GM12878 (cell line): ENCODE data around the gene SH3BP1. TPM values are rescaled to one million over a fixed set of nuclear protein-coding genes. Genes with fewer than 3 reads are reported as not detected.

Source experiments
- ATAC-seq: fragments of 200-7000 bp; cut with Tn5 transposase; 3 replicates; pipeline ENCODE4 v1.9.1; 2020; ENCODE audit warnings: mild to moderate bottlenecking, moderate library complexity
- BruUV-seq: library from RNA; stranded (reverse); fragments of 400-500 nt; replicated peaks from 2 replicates; lab custom pipeline; 2021; lab: Mats Ljungman, UMichigan
- CTCF ChIA-PET: fragments of 300-600 bp; sonication (Branson Sonifier 250); formaldehyde crosslinking; extraction: SDS; loops from one replicate; lab custom pipeline; 2021; ENCODE audit warnings: inconsistent platforms; lab: Yijun Ruan, JAX
- POLR2A ChIA-PET: fragments of 350-600 bp; formaldehyde crosslinking; extraction: SDS; loops from one replicate; lab custom pipeline; 2021; ENCODE audit warnings: inconsistent platforms; lab: Charles Lee
- RAD21 ChIA-PET: fragments of 300-600 bp; sonication (Branson Sonifier 250); formaldehyde crosslinking; loops from one replicate; lab custom pipeline; 2023; ENCODE audit warnings: antibody characterized with exemption; ENCODE audit not compliant: unreplicated experiment; lab: Charles Lee
- SMC1A ChIA-PET: fragments of 300-600 bp; sonication (Branson Sonifier 250); formaldehyde crosslinking; loops from one replicate; lab custom pipeline; 2023; ENCODE audit not compliant: unreplicated experiment, uncharacterized antibody; lab: Charles Lee
- DNase-seq: peaks from one replicate; pipeline ENCODE4 v3.0.0-alpha.2; 2011; ENCODE audit warnings: low read depth, low spot score
- FAIRE-seq: peaks from 3 replicates; lab custom pipeline; 2011; peaks lifted over from hg19 to GRCh38; lab: Jason Lieb, UNC
- H2AFZ ChIP-seq: 2 replicates; pipeline ENCODE4 v1.6.0; 2011; ENCODE audit warnings: low read depth, low read length, control low read depth; ENCODE audit not compliant: control insufficient read depth
- H3K27ac ChIP-seq: 2 replicates; pipeline ENCODE4 v1.5.1; 2011; ENCODE audit warnings: control low read depth; ENCODE audit not compliant: control insufficient read depth, insufficient read depth
- H3K27me3 ChIP-seq, 2 experiments: replicated peaks in 1 of 2; 2 replicates each; pipeline versions ENCODE4 v1.6.0 to v1.6.1; 2011; ENCODE audit warnings: low read length in 1 of 2; ENCODE audit not compliant: control insufficient read depth in 2 of 2, insufficient read depth in 2 of 2
- H3K36me3 ChIP-seq, 2 experiments: 2 replicates each; pipeline ENCODE4 v1.5.1; 2011; ENCODE audit warnings: low read length in 1 of 2; ENCODE audit not compliant: control insufficient read depth in 2 of 2, insufficient read depth in 2 of 2
- H3K4me1 ChIP-seq: 2 replicates; pipeline ENCODE4 v1.6.1; 2011; ENCODE audit warnings: mild to moderate bottlenecking, low read length, moderate library complexity, mixed read lengths; ENCODE audit not compliant: control insufficient read depth, insufficient read depth
- H3K4me2 ChIP-seq: 2 replicates; pipeline ENCODE4 v1.6.0; 2011; ENCODE audit warnings: control low read depth; ENCODE audit not compliant: control insufficient read depth, insufficient read depth
- H3K4me3 ChIP-seq: fragments of 200-600 bp; sonication (generic); 2 replicates; pipeline ENCODE4 v1.5.1; 2016
- H3K79me2 ChIP-seq: 2 replicates; pipeline ENCODE4 v1.6.0; 2011; ENCODE audit warnings: low read length; ENCODE audit not compliant: control insufficient read depth, insufficient read depth
- H3K9ac ChIP-seq: 2 replicates; pipeline ENCODE4 v1.8.0; 2011; ENCODE audit warnings: low read length, control low read depth, mixed read lengths; ENCODE audit not compliant: control insufficient read depth, insufficient read depth
- H3K9me3 ChIP-seq: replicated peaks from 3 replicates; pipeline ENCODE4 v1.5.1; 2011; ENCODE audit warnings: mild to moderate bottlenecking, low read length; ENCODE audit not compliant: control insufficient read depth, insufficient read depth
- H4K20me1 ChIP-seq: 2 replicates; pipeline ENCODE4 v1.6.0; 2011; ENCODE audit not compliant: control insufficient read depth, insufficient read depth
- BRCA1 ChIP-seq: IDR thresholded peaks from 2 replicates; pipeline ENCODE4 v1.6.1; 2011; ENCODE audit warnings: low read depth, low read length, improper control_type of control experiment
- CTCF ChIP-seq, 3 experiments: IDR thresholded peaks in 2 of 3; conservative IDR thresholded peaks in 1 of 3; 2 replicates each; pipeline ENCODE4 v1.5.1; 2011; ENCODE audit warnings: low read depth in 3 of 3, low read length in 3 of 3, mild to moderate bottlenecking in 3 of 3, control low read depth in 2 of 3, moderate library complexity in 2 of 3, inconsistent platforms in 1 of 3, mixed read lengths in 1 of 3; ENCODE audit not compliant: control insufficient read depth in 2 of 3, insufficient read depth in 1 of 3; ENCODE audit errors: extremely low read depth in 1 of 3
- NRF1 ChIP-seq: conservative IDR thresholded peaks from 2 replicates; pipeline ENCODE4 v1.6.1; 2011; ENCODE audit warnings: mild to moderate bottlenecking, low read depth, low read length, improper control_type of control experiment
- POLR2A ChIP-seq: IDR thresholded peaks from 2 replicates; pipeline ENCODE4 v1.6.1; 2011; ENCODE audit warnings: low read depth, mild to moderate bottlenecking, low read length
- POLR2AphosphoS5 ChIP-seq: IDR thresholded peaks from 2 replicates; pipeline ENCODE4 v1.6.1; 2011; ENCODE audit warnings: mild to moderate bottlenecking, low read length, inconsistent platforms
- RAD21 ChIP-seq: IDR thresholded peaks from 2 replicates; pipeline ENCODE4 v1.6.1; 2011; ENCODE audit warnings: mild to moderate bottlenecking, low read depth, low read length, moderate library complexity; ENCODE audit not compliant: insufficient read depth
- SPI1 ChIP-seq: IDR thresholded peaks from 2 replicates; pipeline ENCODE4 v1.6.1; 2011; ENCODE audit warnings: low read depth, mild to moderate bottlenecking, low read length, moderate library complexity, borderline replicate concordance; ENCODE audit not compliant: insufficient read depth
- TAF1 ChIP-seq: IDR thresholded peaks from 2 replicates; pipeline ENCODE4 v1.6.1; 2011; ENCODE audit warnings: mild to moderate bottlenecking, low read depth, low read length, borderline replicate concordance
- YY1 ChIP-seq: IDR thresholded peaks from 2 replicates; pipeline ENCODE4 v1.6.1; 2011; ENCODE audit warnings: low read depth, mild to moderate bottlenecking, low read length
- WGBS: methylation state at CpG from one replicate; pipeline ENCODE4 v1.1.6; 2016; ENCODE audit warnings: low lambda C conversion rate; ENCODE audit not compliant: insufficient replicate concordance, insufficient coverage; ENCODE audit errors: missing lambda C conversion rate; 5-methylcytosine and 5-hydroxymethylcytosine counted together
- in situ Hi-C: fragments of 300-500 bp; cut with MboI; formaldehyde crosslinking; loops from 9 replicates; pipeline ENCODE4 v1.14.3; 2018; ENCODE audit warnings: mixed read lengths
- intact Hi-C: fragments of 100-400 bp; cut with micrococcal nuclease; formaldehyde crosslinking; loops from one replicate; pipeline ENCODE4 v1.14.2; 2022; ENCODE audit not compliant: unreplicated experiment
- polyA plus RNA-seq, 11 experiments: library from polyadenylated mRNA; depleted of rRNA in 4 of 11; unstranded in 6 of 11; stranded (reverse) in 5 of 11; fragments of >200 nt; fragmentation: Nextera tagmentation in 4 of 11; fragmentation: Illumina TruSeq in 1 of 11; extraction: Ambion mirVana in 4 of 11; extraction: Trizol in 1 of 11; gene quantifications; 1 replicate in 1 of 11; 2 replicates in 10 of 11; pipeline versions ENCODE4 v1.2.1 to v1.2.3, GENCODE V29; 2011 to 2016; ENCODE audit warnings: inconsistent platforms in 2 of 11, missing spikeins in 2 of 11, low read depth in 1 of 11
- total RNA-seq, 4 experiments: library from RNA; depleted of rRNA in 3 of 4; stranded (reverse); fragments of >200 nt in 3 of 4; fragmentation: Illumina TruSeq in 1 of 4; extraction: Trizol in 1 of 4; gene quantifications; 2 replicates each; pipeline versions ENCODE4 v1.2.1 to v1.2.3, GENCODE V29; 2013 to 2021

Gene SH3BP1
- total and polyA plus RNA-seq, 10 of the 15 experiments (the other 5 are each of a cell fraction or from before 2014, with no cell fraction given), result 0.29 to 70.5 (median 22.5) TPM

- POLR2A ChIA-PET, result interaction anchor here (1.1 to 8.2 kb wide), 11 partner anchors 9 to 173 kb away, joined by 3 to 67 read pairs (median 9); partner anchors contain the start of genes GCAT, GGA1, LGALS1 and PDXP
- in situ Hi-C loops (no loop called here), intact Hi-C loops (no loop called here)
- CTCF ChIA-PET, result interaction anchor here (0.6 to 15.9 kb wide), 10 partner anchors 9 to 272 kb away, joined by 3 to 396 read pairs (median 11); partner anchors contain the start of genes GGA1, LGALS1, NOL12 and PDXP
- WGBS, result 28% methylated on average over 8 of the region's 8 CpGs
- peak overlapping the region; percentile 87 for H3K4me2 ChIP-seq
- peaks cover 72% of the 10 kb centered on the region for H3K4me1 ChIP-seq
- SMC1A ChIA-PET, result interaction anchor here (0.8 to 5.9 kb wide), 9 partner anchors 8 to 46 kb away, joined by 3 to 33 read pairs (median 15); partner anchors contain the start of genes GGA1, LGALS1 and PDXP
- ATAC-seq (peak; percentile 23), DNase-seq (no peak), FAIRE-seq (peak; percentile 78)
- H3K4me3 ChIP-seq, result peak overlapping the region; percentile 57; the same call in 1 of the 2 replicates
- H3K9ac ChIP-seq, result peak overlapping the region; percentile 78
- peak overlapping the region; percentile 92 for H3K27ac ChIP-seq
- H3K27me3 ChIP-seq, result no peaks in the 10 kb centered on the region
- BruUV-seq, result TSS peak; percentile 24
- H3K79me2 ChIP-seq, result peaks cover 1% of the 10 kb centered on the region
- no peaks in the 10 kb centered on the region for H3K9me3 ChIP-seq
- H2AFZ ChIP-seq, result peak overlapping the region; percentile 5; the same call in 1 of the 2 replicates
- no peaks in the 10 kb centered on the region for H4K20me1 ChIP-seq
- TF ChIP-seq SPI1 (peak; percentile 8; the same call in 1 of the 2 replicates), POLR2AphosphoS5 (peak; percentile 32), TAF1 (0 out of 2 replicates have a peak, but pooled peaks have one; percentile 27), NRF1 (no peak), POLR2A (peak; percentile 52; the same call in 1 of the 2 replicates), CTCF (IDR thresholded peaks at IDR 0.05 in 2 of 3, conservative IDR thresholded peaks at IDR 0.05 in 1 of 3; ENCODE audit: control insufficient read depth in 2 of 3, extremely low read depth in 1 of 3, insufficient read depth in 1 of 3, low read depth in 3 of 3, low read length in 3 of 3) (peak; percentile 29 to 49 (median 43)), YY1 (peak; percentile 46; the same call in 1 of the 2 replicates), RAD21 (peak; percentile 50), BRCA1 (no peak)
- RAD21 ChIA-PET, result interaction anchor here (0.8 to 4.0 kb wide), 13 partner anchors 8 to 262 kb away, joined by 3 to 47 read pairs (median 7); partner anchors contain the start of genes GGA1, LGALS1, NOL12 and PDXP
- H3K36me3 ChIP-seq, result peaks cover 0 to 6% of the 10 kb centered on the region in 2 experiments; a peak in 2 of 4 replicates
These were observed 5.0 kb upstream of the SH3BP1 start for GRCh38 chr22:37634417-37634924.
